Keratinocyte (primary cell): ENCODE measurements around the gene MFSD1.

Source experiments
- EZH2 ChIP-seq: IDR thresholded peaks from one replicate; pipeline ENCODE4 v1.6.1; 2012; ENCODE audit warnings: inconsistent platforms, mild to moderate bottlenecking, low read length, moderate library complexity
- TF ChIP-seq, protein P1 (sequence below), 3 experiments: IDR thresholded peaks in 1 of 3; conservative IDR thresholded peaks in 1 of 3; optimal IDR thresholded peaks in 1 of 3; 2 replicates in 2 of 3; 3 replicates in 1 of 3; pipeline versions ENCODE3 to v1.5.1; 2011; ENCODE audit warnings: low read length in 3 of 3, mild to moderate bottlenecking in 3 of 3, moderate library complexity in 2 of 3, control low read depth in 1 of 3, inconsistent platforms in 1 of 3; ENCODE audit not compliant: insufficient read depth in 2 of 3; ENCODE audit errors: extremely low read depth in 1 of 3

DNA sequence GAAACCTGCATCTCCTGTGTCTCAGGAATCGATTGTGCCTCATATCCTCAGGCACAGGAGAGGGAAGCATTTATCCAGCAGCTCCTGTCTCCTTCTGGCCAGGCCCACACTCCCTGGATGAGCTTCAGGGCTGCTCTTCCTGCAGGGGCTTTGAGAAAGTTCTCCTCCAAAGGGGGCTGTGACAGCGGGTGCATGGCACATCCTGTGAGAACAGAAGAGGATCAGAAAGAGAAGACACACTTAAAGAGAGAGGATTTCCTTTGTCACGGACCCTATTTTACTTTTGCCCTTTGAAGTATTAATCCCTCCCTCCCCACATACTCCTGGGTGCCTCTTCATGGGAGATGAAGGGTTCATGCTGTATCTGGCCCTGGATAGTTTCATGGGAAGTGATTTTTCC lies 46.0 kb downstream of the MFSD1 start:
- no peak for TF ChIP-seq EZH2
- TF ChIP-seq, protein P1, sequence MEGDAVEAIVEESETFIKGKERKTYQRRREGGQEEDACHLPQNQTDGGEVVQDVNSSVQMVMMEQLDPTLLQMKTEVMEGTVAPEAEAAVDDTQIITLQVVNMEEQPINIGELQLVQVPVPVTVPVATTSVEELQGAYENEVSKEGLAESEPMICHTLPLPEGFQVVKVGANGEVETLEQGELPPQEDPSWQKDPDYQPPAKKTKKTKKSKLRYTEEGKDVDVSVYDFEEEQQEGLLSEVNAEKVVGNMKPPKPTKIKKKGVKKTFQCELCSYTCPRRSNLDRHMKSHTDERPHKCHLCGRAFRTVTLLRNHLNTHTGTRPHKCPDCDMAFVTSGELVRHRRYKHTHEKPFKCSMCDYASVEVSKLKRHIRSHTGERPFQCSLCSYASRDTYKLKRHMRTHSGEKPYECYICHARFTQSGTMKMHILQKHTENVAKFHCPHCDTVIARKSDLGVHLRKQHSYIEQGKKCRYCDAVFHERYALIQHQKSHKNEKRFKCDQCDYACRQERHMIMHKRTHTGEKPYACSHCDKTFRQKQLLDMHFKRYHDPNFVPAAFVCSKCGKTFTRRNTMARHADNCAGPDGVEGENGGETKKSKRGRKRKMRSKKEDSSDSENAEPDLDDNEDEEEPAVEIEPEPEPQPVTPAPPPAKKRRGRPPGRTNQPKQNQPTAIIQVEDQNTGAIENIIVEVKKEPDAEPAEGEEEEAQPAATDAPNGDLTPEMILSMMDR (optimal IDR thresholded peaks at IDR 0.05 in 1 of 3, IDR thresholded peaks at IDR 0.05 in 1 of 3, conservative IDR thresholded peaks at IDR 0.05 in 1 of 3; ENCODE audit: extremely low read depth in 1 of 3, insufficient read depth in 2 of 3, low read length in 3 of 3), result no peak
